ENCODE data around the gene TSC22D3.
A peak's percentile ranks its signal among the peaks of the same experiment; 100 is the strongest.
"Not testable (repeated sequence)": the region's sequence is repeated elsewhere in the genome, so short reads cannot be mapped to it uniquely, and the experiment has no call there.

The TSC22D3 gene

GRCh38 chrX:107710617-107711391 lies 64.8 kb downstream of the TSC22D3 start:
- peak; percentile 87 to 92 for DNase-seq

GRCh38 chrX:107709266-107709806 lies 66.3 kb downstream of the TSC22D3 start:
- DNase-seq, result no peak

- no peak for DNase-seq
Observed at GRCh38 chrX:107708762-107709161, 66.8 kb downstream of the TSC22D3 start.

DNA sequence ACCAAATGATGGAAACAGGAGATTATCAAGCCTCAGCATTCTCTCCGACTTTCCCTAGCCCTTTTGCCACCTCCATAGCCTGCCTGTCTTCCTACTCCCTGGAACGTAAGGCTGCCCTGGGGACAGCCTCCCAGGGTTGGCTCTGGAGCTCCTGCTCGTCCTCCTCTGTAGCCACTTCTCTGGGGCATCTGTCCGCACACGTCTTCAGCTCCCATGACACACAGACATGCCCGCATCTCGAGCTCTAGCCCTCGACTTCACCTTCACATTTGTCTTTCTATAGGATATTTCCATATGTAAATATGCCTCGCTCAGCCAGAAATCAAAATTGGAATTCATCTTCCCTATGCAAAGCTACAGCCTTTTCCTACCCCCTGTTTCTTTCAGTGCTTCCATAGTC lies 67.7 kb downstream of the TSC22D3 start:
- no peak for DNase-seq

DNA sequence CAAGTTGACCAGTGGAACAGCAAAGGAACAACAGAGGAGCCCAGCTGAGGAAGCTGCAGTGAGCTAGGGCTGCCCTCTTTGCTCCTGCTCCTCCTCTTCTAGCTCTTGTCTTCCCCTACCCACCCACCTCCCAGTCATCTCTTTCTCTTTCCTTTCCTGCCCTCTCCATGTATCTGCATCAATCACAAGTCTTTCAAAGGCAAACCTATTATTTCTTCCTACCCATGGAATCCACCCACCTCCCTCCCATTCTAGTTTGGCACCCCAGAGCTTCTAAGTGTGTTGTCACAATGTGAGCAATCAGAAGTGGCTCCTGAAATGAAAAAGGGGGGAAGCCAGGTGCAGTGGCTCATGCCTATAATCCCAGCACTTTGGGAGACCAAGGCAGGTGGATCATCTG lies 69.3 kb downstream of the TSC22D3 start:
- DNase-seq, result no peak

DNA sequence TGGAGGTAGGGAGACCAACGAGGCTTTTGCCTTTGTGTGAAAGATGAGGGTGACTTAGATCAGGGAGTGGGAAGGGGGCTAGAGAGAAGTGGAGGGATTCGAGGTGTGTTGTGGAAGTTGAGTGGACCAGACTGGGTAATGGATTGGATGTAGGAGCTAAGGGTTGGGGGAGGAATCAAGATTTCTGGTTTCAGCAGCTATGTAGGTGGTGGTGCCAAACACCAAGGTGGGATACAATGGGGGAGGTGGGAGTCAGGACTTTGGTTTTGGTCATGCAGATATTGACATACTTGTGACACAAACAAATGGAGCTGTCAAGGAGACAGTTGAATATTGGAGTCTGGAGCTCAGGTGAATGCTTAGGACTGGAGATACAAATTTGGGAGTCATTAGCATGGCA lies 71.0 kb downstream of the TSC22D3 start:
- DNase-seq, result no peak

GRCh38 chrX:107704181-107704580 lies 71.4 kb downstream of the TSC22D3 start:
- no peak for DNase-seq

GRCh38 chrX:107701493-107702121 lies 74.0 kb downstream of the TSC22D3 start:
- peak; percentile 36 to 44 for DNase-seq

GRCh38 chrX:107700790-107701189 lies 74.8 kb downstream of the TSC22D3 start:
- no peak for DNase-seq

- no peak for DNase-seq
Observed at GRCh38 chrX:107700317-107700774, 75.2 kb downstream of the TSC22D3 start.

DNA sequence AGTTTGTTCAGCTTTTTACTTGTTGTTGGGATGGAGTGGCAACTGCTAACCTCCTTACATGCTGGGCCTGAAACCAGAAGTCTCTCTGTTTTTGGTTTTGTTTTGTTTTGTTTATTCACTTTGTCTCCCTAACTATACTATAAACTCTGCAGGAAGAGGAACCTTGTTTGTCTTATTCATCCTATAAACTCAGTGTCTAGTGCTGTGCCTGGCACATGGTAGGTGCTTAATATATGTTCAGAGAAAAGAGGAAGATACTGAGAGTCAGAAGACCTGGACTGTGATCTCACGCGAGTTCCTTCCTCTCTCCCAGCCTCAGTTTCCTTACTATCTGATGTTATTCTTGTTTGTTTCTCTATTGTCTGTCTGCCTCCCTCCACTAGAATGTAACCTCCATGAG lies 76.0 kb downstream of the TSC22D3 start:
- DNase-seq, result no peak

DNA sequence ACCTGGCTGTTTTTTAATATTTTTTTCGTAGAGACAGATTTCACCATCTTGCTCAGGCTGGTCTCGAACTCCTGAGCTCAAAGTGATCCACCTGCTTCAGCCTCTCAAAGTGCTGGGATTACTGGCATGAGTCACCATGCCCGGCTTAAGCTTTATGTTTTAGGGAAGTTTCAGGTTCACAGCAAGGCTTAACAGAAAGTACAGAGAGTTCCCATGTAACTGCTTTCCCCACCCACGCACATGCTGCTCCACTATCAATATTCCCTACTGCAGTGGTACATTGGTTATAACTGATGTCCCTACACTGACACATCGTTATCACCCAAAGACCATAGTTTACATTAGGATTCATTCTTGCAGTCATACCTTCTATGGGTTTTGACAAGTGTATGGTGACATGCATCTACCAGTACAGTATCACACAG lies 84.6 kb downstream of the TSC22D3 start:
- no peak for DNase-seq

DNA sequence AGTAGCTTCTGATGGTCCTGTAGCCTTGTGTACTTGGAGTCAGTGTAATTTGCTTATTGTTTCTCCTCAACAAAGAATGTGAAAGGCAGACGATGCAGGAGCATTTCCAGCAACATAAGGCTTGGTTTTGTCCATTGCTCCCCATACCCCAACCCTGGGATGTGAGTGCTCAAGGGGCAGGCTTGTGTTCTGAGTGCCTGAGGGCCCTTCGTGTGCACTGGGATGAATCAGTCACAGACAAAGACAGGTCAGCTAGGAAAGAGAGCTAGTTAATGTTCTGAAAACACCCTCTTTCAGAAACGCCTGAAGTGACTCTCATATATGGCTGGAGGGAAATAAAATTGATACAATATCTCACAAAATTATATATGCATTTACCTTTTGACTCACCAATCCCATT lies 88.1 kb downstream of the TSC22D3 start:
- DNase-seq, result no peak

GRCh38 chrX:107686792-107687191 lies 88.8 kb downstream of the TSC22D3 start:
- DNase-seq, result no peak

- no peak for DNase-seq
Observed at GRCh38 chrX:107686026-107686425, 89.6 kb downstream of the TSC22D3 start.

DNA sequence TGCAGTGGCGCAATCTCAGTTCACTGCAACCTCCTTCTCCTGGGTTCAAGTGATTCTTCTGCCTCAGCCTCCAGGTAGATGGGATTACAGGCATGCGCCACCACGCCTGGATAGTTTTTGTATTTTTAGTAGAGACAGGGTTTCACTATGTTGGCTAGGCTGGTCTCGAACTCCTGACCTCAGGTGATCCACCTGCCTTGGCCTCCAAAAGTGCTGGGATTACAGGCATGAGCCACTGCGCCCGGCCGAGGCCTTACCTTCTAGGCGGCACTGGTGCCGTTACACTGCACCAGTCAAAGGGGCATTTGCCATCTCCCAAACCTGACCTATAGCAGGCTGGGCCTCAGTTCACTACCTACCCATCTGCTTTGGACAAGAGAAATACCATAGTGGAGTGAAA lies 90.0 kb downstream of the TSC22D3 start:
- DNase-seq, result not testable (repeated sequence)

DNA sequence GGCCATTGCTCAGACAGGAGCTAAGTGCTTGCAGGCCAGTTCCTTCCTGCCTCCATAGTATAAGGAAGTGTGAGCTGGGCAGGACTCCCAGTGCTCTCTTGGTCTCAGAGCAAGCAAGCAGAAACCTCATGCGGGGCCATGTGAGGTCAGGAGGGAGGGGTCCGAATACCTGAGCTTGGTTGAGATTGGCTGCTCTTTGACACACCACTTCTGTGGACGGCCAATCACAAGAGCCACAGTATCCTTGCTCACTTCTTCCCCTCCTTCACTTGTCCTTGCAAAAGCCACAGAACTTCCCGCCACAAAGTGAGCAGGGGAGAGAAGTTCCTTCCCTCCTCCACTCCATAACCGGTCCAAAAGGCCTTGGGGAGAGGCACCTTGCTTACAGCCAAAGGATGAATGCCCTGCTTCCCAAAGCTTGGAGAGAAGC lies 90.6 kb downstream of the TSC22D3 start:
- peak; percentile 81 to 85 for DNase-seq

DNA sequence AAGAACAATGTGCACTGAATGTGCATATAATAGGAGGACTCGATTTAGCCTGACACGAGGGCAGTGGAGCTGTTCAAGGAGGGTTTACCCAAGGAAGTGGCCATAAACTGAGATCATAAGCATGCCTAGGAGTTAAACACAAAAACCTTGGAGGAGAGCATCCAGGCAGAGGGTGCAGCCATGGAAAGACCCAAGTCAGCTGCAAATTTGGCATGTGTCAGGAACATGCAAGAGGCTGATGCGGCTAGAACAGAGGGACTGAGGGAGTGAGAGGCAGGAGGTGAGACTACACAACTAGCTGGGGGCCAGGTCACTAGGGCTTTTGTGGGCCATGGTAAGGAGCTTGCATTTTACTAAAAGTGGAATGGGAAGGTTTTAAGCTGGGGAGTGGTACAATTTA lies 91.7 kb downstream of the TSC22D3 start:
- no peak for DNase-seq

DNA sequence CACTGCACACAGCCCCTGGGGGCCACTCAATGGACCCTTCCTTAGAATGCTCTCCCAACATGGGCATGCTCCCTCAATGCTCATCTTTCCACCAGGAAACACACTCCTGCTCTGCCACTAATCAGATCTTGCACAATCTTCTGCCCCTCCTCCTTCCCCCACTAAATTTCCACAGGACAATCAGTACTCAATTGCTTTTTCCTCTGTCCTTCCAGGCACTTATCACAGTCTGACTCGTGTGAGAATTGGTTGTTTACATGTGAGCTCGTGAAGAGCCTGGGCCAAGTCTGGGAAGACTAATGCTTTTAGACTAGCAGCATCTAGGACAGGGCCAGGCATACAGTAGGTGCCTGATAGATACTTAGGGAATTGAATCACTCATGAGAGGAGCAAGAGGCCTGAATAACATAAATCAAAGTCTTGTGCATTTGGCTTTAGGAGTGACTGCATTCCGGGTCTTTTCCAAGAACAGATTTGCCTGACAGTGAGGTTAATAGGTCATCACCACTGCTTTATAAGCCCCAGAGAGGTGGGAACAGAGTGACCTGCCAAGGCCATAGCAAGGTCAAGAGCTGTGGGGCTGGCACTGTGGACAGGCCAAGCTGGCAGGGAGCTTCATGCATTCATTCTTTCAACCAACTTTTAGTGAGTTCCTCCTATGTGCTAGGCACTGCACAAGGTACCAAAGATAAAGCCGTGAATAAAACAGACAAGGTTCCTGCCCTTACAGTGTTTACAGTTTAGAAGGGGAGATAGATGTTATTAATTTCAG lies 92.3 kb downstream of the TSC22D3 start:
- no peak for DNase-seq

DNA sequence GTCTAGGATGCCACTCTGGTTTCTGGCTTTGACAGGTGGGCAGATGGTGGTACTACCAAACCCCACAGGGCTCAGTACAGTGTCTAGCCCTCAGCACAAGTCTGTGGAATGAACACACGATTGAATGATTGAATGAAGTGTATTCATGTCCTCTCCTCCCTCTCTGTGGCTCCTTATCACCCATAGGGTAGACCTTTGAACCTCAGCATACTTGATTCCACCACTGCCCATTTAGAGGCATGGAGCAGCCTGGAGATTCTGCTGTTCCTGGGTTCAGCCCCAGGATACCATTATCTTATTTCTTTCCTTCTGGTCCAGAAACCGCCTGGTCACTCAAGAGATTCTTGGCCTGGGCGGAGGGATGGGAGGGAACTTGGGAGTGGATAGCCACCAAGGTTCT lies 93.3 kb downstream of the TSC22D3 start:
- DNase-seq, result no peak

DNA sequence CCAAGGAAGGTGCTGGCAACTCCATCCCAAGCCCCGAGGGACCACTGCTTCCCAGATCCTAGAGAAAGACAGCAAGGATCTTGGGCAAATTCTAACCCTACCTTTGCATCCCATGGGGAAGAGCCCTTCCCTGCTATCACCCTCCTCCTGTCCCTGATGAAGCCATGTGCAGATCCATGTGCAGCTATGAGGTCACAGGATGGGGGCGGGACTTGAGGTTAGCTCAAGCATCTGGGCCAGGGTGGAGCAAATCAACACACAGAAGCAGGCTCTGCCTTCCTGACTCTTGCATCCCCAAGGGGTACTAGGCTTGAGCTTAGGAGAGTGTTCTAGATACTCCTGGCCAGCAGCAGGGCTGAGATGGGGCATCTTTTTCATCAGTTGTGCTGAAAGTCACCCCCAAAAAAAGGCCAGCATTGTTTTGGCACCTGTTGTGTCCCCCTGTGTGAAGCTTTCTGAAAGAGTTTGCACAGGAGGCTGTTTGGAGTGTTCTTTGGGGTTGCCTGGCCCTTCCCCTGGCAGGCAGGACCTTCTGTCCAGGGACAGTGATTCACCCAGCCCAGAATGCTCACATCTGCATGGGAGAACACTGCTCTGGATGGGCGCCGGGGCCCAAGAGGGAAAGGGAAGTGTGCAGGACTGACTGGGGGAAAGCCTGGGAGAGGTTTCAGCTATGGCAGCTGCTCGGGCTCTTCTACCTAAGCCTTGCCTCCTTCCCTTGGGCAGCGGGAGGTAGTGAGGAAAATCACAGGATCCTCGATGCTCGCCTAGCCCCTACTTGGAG lies 96.4 kb downstream of the TSC22D3 start:
- DNase-seq, result no peak

GRCh38 chrX:107677909-107678308 lies 97.7 kb downstream of the TSC22D3 start:
- no peak for DNase-seq

DNA sequence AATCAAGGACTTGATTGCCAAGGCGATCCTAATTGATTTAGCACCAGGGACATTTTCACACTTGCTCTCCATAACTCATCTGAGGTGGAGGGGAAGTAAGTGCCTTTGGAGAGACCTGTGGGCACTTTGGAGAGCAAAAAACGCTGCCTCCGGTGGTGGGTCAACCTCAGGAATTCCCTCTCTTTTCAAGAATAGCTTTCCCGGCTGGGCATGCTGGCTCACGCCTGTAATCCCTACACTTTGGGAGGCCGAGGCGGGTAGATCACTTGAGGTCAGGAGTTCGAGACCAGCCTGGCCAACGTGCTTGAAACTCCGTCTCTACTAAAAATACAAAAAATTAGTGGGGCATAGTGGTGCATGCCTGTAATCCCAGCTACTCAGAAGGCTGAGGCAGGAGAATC lies 98.1 kb downstream of the TSC22D3 start:
- no peak for DNase-seq
